Measurements from ENCODE around the gene FZD10. TPM values are rescaled to one million over a fixed set of nuclear protein-coding genes. Genes with fewer than 3 reads are reported as not detected.

FZD10 gene
- total and polyA plus RNA-seq, 2 of the 4 experiments (the other 2 are of a cell fraction) = not detected

DNA sequence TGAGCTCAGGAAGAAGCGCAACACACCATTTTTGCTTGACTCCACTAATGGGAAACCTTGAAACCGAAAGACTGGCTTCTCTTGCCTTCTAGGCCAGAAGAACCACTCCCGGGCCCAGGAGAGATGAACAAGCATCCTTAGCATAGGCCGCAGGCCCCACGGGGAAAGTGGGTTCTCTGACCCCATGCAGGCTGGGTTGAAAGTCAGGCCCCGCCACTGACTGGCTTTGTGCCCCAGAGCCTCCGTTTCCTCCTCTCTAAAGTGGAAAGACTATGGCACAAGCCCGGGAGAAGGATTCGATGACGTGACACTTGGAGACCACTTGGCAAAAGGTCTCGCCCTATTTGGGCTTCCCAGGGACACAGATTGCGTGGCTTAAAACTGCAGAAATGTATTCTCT lies 9.9 kb upstream of the FZD10 start:
- H3K9me1 ChIP-seq (ENCODE audit: insufficient read depth, low read length) = no peaks in the 10 kb centered on the region
- no peak overlapping the region for H2BK20ac ChIP-seq (ENCODE audit: low read depth, low read length)
- H3K4ac ChIP-seq (ENCODE audit: low read depth, low read length) = no peak overlapping the region
- no peak for DNase-seq
- H3K4me1 ChIP-seq (ENCODE audit: control insufficient read depth, insufficient read depth, low read length) = no peaks in the 10 kb centered on the region
- no peak overlapping the region for H4K8ac ChIP-seq (ENCODE audit: low read depth in 2 of 2, low read length in 2 of 2)
- in situ Hi-C loops (cut with MboI; ENCODE audit: low sequenced_read_pairs) (no loop called here), dilution Hi-C loops (cut with HindIII; ENCODE audit: low sequenced_read_pairs, unreplicated experiment) (no loop called here), intact Hi-C loops (cut with micrococcal nuclease) (no loop called here)
- 48% methylated on average over 5 of the region's 12 CpGs; no CpG with 5 or more reads in 1 of the 2 experiments for WGBS, 2 experiments (ENCODE audit: extremely low coverage in 2 of 2, insufficient read length in 1 of 2)
- no peak overlapping the region for H3K14ac ChIP-seq (replicated peaks; ENCODE audit: low read depth, low read length)
- no TSS peak for BruUV-seq (replicated peaks)
- TF ChIP-seq SMC3 (IDR thresholded peaks at IDR 0.05; ENCODE audit: low read depth, low read length) (no peak), MXI1 (IDR thresholded peaks at IDR 0.05; ENCODE audit: borderline replicate concordance, low read depth, low read length) (no peak), CEBPB (IDR thresholded peaks at IDR 0.05; ENCODE audit: low read depth, low read length) (no peak), MAZ (IDR thresholded peaks at IDR 0.05; ENCODE audit: borderline replicate concordance, low read depth, low read length) (no peak), RAD21 (IDR thresholded peaks at IDR 0.05; ENCODE audit: low read length) (no peak), POLR2A (IDR thresholded peaks at IDR 0.05; ENCODE audit: low read depth, low read length) (no peak), BHLHE40 (IDR thresholded peaks at IDR 0.05; ENCODE audit: low read depth, low read length) (no peak), RFX5 (IDR thresholded peaks at IDR 0.05; ENCODE audit: low read depth, low read length) (no peak), RCOR1 (IDR thresholded peaks at IDR 0.05; ENCODE audit: insufficient replicate concordance, low read length) (no peak), CHD1 (IDR thresholded peaks at IDR 0.05; ENCODE audit: low read depth, low read length) (no peak)
- TF ChIP-seq, protein P1, sequence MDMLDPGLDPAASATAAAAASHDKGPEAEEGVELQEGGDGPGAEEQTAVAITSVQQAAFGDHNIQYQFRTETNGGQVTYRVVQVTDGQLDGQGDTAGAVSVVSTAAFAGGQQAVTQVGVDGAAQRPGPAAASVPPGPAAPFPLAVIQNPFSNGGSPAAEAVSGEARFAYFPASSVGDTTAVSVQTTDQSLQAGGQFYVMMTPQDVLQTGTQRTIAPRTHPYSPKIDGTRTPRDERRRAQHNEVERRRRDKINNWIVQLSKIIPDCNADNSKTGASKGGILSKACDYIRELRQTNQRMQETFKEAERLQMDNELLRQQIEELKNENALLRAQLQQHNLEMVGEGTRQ (IDR thresholded peaks at IDR 0.05; ENCODE audit: low read depth, low read length) = no peak
- TF ChIP-seq, protein P2, sequence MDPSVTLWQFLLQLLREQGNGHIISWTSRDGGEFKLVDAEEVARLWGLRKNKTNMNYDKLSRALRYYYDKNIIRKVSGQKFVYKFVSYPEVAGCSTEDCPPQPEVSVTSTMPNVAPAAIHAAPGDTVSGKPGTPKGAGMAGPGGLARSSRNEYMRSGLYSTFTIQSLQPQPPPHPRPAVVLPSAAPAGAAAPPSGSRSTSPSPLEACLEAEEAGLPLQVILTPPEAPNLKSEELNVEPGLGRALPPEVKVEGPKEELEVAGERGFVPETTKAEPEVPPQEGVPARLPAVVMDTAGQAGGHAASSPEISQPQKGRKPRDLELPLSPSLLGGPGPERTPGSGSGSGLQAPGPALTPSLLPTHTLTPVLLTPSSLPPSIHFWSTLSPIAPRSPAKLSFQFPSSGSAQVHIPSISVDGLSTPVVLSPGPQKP (IDR thresholded peaks at IDR 0.05; ENCODE audit: borderline replicate concordance, low read depth, low read length) = no peak
- no peak overlapping the region for H3K4me2 ChIP-seq (ENCODE audit: low read depth, low read length)
- H2AK5ac ChIP-seq (ENCODE audit: low read depth, low read length) = no peak overlapping the region
- peaks cover 37% of the 10 kb centered on the region for H3K9me3 ChIP-seq (ENCODE audit: control insufficient read depth, insufficient read depth, low read length)
- no peaks in the 10 kb centered on the region for H4K20me1 ChIP-seq (ENCODE audit: insufficient read depth, low read length)
- no peak overlapping the region for H3K9ac ChIP-seq (ENCODE audit: low read depth, low read length)
- H3K23ac ChIP-seq (ENCODE audit: low read depth, low read length) = no peak overlapping the region
- no peak overlapping the region for H2BK5ac ChIP-seq (ENCODE audit: low read depth, low read length, poor library complexity, severe bottlenecking)
- ChIA-PET CTCF (no interaction called here), POLR2A (ENCODE audit: unreplicated experiment) (no interaction called here)
- H3K79me1 ChIP-seq (ENCODE audit: low read depth in 1 of 2, low read length in 2 of 2) = no peaks in the 10 kb centered on the region
- no peak overlapping the region for H2BK120ac ChIP-seq (ENCODE audit: low read depth, low read length)
- H3K27me3 ChIP-seq (ENCODE audit: control insufficient read depth, insufficient read depth, low read length) = no peaks in the 10 kb centered on the region
- H3K56ac ChIP-seq (ENCODE audit: extremely low read depth, insufficient read depth, low read length) = no peak overlapping the region
- no peaks in the 10 kb centered on the region for H3K36me3 ChIP-seq (ENCODE audit: control insufficient read depth, insufficient read depth, low read length)
- H3K4me3 ChIP-seq (ENCODE audit: insufficient read depth, low read depth, low read length) = no peak overlapping the region
- H3K18ac ChIP-seq (ENCODE audit: low read depth, low read length) = no peak overlapping the region
- no peak for ATAC-seq (ENCODE audit: low read depth)
- H4K5ac ChIP-seq (ENCODE audit: low read depth, low read length) = no peak overlapping the region
- no peak overlapping the region for H4K91ac ChIP-seq (ENCODE audit: insufficient read depth, low read depth, low read length)
- H2BK15ac ChIP-seq (ENCODE audit: low read depth, low read length) = no peak overlapping the region
- no peak overlapping the region for H2AK9ac ChIP-seq (replicated peaks; ENCODE audit: low read depth, low read length, poor library complexity)
- no peak overlapping the region for H3K27ac ChIP-seq (ENCODE audit: insufficient read depth, low read length)
- H2AFZ ChIP-seq (replicated peaks; ENCODE audit: low read length, poor library complexity) = no peak overlapping the region

All from IMR-90 (cell line).